Measurements from ENCODE around the gene CORO1C.

GRCh38 chr12:108666401-108666881 lies 64.9 kb downstream of the CORO1C start:
- TF ChIP-seq CTCF (IDR thresholded peaks at IDR 0.05) (no peak), POLR2A (IDR thresholded peaks at IDR 0.05) (no peak)

Data from right lobe of liver (tissue), 4 donors.